ENCODE data around the gene UBASH3B. TPM values are rescaled to one million over a fixed set of nuclear protein-coding genes. Genes with fewer than 3 reads are reported as not detected.

UBASH3B gene
- total RNA-seq, 1 donor from 2014 or later: 62.1 TPM

GRCh38 chr11:122756417-122756816, 100.9 kb downstream of the UBASH3B start:
- H2AFZ ChIP-seq (ENCODE audit: low read depth, low read length): no peak overlapping the region
- no peak overlapping the region for H3K9ac ChIP-seq (ENCODE audit: low read length)
- no peaks in the 10 kb centered on the region for H3K27me3 ChIP-seq (ENCODE audit: insufficient read depth, low read length)
- peaks cover 10% of the 10 kb centered on the region for H3K4me1 ChIP-seq (ENCODE audit: insufficient read depth, low read length)
- peaks cover 1% of the 10 kb centered on the region for H3K36me3 Mint-ChIP-seq (ENCODE audit: low read depth, unreplicated experiment)
- no peak overlapping the region for H3K4me3 Mint-ChIP-seq (ENCODE audit: unreplicated experiment)
- FAIRE-seq (no peak), DNase-seq (ENCODE audit: low read depth) (no peak)
- no peaks in the 10 kb centered on the region for H3K9me3 ChIP-seq (ENCODE audit: insufficient read depth, low read depth, low read length)
- TF ChIP-seq CTCF (IDR thresholded peaks at IDR 0.05; ENCODE audit: insufficient read depth, low read depth, low read length) (no peak), EZH2 (IDR thresholded peaks at IDR 0.05; ENCODE audit: insufficient read depth, low read length) (no peak)
- no peaks in the 10 kb centered on the region for H3K9me3 Mint-ChIP-seq (ENCODE audit: unreplicated experiment)
- H3K27ac Mint-ChIP-seq (ENCODE audit: unreplicated experiment): no peak overlapping the region
- H3K36me3 ChIP-seq (ENCODE audit: insufficient read depth, low read length): no peaks in the 10 kb centered on the region
- H3K27me3 Mint-ChIP-seq (ENCODE audit: low read depth, unreplicated experiment): no peaks in the 10 kb centered on the region
- H3K27ac ChIP-seq (ENCODE audit: low read depth, low read length): no peak overlapping the region
- peaks cover 8% of the 10 kb centered on the region for H3K4me1 Mint-ChIP-seq (ENCODE audit: low read depth, unreplicated experiment)
- no peak overlapping the region for H3K4me3 ChIP-seq (ENCODE audit: insufficient read depth, low read depth, low read length)
- peaks cover 49% of the 10 kb centered on the region for H3K79me2 ChIP-seq (ENCODE audit: insufficient read depth, low read length)
- H4K20me1 ChIP-seq (ENCODE audit: insufficient read depth, low read length): peaks cover 44% of the 10 kb centered on the region
- H3K4me2 ChIP-seq (ENCODE audit: low read length): no peak overlapping the region

- Histone ChIP-seq H3K9me3 (ENCODE audit: insufficient read depth, low read depth, low read length) (no peaks in the 10 kb centered on the region), H3K4me3 (ENCODE audit: insufficient read depth, low read depth, low read length) (no peak overlapping the region), H3K27ac (ENCODE audit: low read depth, low read length) (no peak overlapping the region), H3K4me1 (ENCODE audit: insufficient read depth, low read length) (peaks cover 6% of the 10 kb centered on the region), H3K9ac (ENCODE audit: low read length) (no peak overlapping the region), H3K36me3 (ENCODE audit: insufficient read depth, low read length) (no peaks in the 10 kb centered on the region), H2AFZ (ENCODE audit: low read depth, low read length) (no peak overlapping the region), H3K4me2 (ENCODE audit: low read length) (no peak overlapping the region), H3K27me3 (ENCODE audit: insufficient read depth, low read length) (no peaks in the 10 kb centered on the region), H3K79me2 (ENCODE audit: insufficient read depth, low read length) (peaks cover 48% of the 10 kb centered on the region), H4K20me1 (ENCODE audit: insufficient read depth, low read length) (peaks cover 38% of the 10 kb centered on the region)
- Mint-ChIP-seq H3K27ac (ENCODE audit: unreplicated experiment) (no peak overlapping the region), H3K4me1 (ENCODE audit: low read depth, unreplicated experiment) (peaks cover 5% of the 10 kb centered on the region), H3K9me3 (ENCODE audit: unreplicated experiment) (no peaks in the 10 kb centered on the region), H3K27me3 (ENCODE audit: low read depth, unreplicated experiment) (no peaks in the 10 kb centered on the region), H3K36me3 (ENCODE audit: low read depth, unreplicated experiment) (no peaks in the 10 kb centered on the region), H3K4me3 (ENCODE audit: unreplicated experiment) (no peak overlapping the region)
- DNase-seq (ENCODE audit: low read depth) (no peak), FAIRE-seq (no peak)
- TF ChIP-seq CTCF (IDR thresholded peaks at IDR 0.05; ENCODE audit: insufficient read depth, low read depth, low read length): no peak
- TF ChIP-seq EZH2 (IDR thresholded peaks at IDR 0.05; ENCODE audit: insufficient read depth, low read length): no peak
These were observed 101.7 kb downstream of the UBASH3B start for GRCh38 chr11:122757201-122757600.

GRCh38 chr11:122758339-122758738, 102.8 kb downstream of the UBASH3B start:
- H3K27ac ChIP-seq (ENCODE audit: low read depth, low read length): no peak overlapping the region
- no peaks in the 10 kb centered on the region for H3K27me3 ChIP-seq (ENCODE audit: insufficient read depth, low read length)
- H3K27ac Mint-ChIP-seq (ENCODE audit: unreplicated experiment): no peak overlapping the region
- peaks cover 5% of the 10 kb centered on the region for H3K4me1 Mint-ChIP-seq (ENCODE audit: low read depth, unreplicated experiment)
- H3K4me3 ChIP-seq (ENCODE audit: insufficient read depth, low read depth, low read length): no peak overlapping the region
- H4K20me1 ChIP-seq (ENCODE audit: insufficient read depth, low read length): peaks cover 36% of the 10 kb centered on the region
- H3K79me2 ChIP-seq (ENCODE audit: insufficient read depth, low read length): peaks cover 47% of the 10 kb centered on the region
- H2AFZ ChIP-seq (ENCODE audit: low read depth, low read length): no peak overlapping the region
- H3K9me3 ChIP-seq (ENCODE audit: insufficient read depth, low read depth, low read length): no peaks in the 10 kb centered on the region
- no peak overlapping the region for H3K4me3 Mint-ChIP-seq (ENCODE audit: unreplicated experiment)
- FAIRE-seq (no peak), DNase-seq (ENCODE audit: low read depth) (no peak)
- H3K27me3 Mint-ChIP-seq (ENCODE audit: low read depth, unreplicated experiment): no peaks in the 10 kb centered on the region
- H3K36me3 ChIP-seq (ENCODE audit: insufficient read depth, low read length): no peaks in the 10 kb centered on the region
- no peak overlapping the region for H3K9ac ChIP-seq (ENCODE audit: low read length)
- peaks cover 6% of the 10 kb centered on the region for H3K4me1 ChIP-seq (ENCODE audit: insufficient read depth, low read length)
- H3K36me3 Mint-ChIP-seq (ENCODE audit: low read depth, unreplicated experiment): no peaks in the 10 kb centered on the region
- H3K9me3 Mint-ChIP-seq (ENCODE audit: unreplicated experiment): no peaks in the 10 kb centered on the region
- TF ChIP-seq CTCF (IDR thresholded peaks at IDR 0.05; ENCODE audit: insufficient read depth, low read depth, low read length) (no peak), EZH2 (IDR thresholded peaks at IDR 0.05; ENCODE audit: insufficient read depth, low read length) (no peak)
- H3K4me2 ChIP-seq (ENCODE audit: low read length): no peak overlapping the region
